GM10266 (cell line): ENCODE results near the gene PROSER3.

Source experiments
- DNase-seq: peaks from one replicate; pipeline ENCODE4 v3.0.0; 2012; ENCODE audit errors: extremely low spot score
- TF ChIP-seq, protein P1 (sequence below): IDR thresholded peaks from 2 replicates; pipeline ENCODE4 v1.5.1; 2012; ENCODE audit warnings: mild to moderate bottlenecking, low read depth; ENCODE audit not compliant: control insufficient read depth, insufficient read depth; ENCODE audit errors: missing control alignments

PROSER3 gene

DNA sequence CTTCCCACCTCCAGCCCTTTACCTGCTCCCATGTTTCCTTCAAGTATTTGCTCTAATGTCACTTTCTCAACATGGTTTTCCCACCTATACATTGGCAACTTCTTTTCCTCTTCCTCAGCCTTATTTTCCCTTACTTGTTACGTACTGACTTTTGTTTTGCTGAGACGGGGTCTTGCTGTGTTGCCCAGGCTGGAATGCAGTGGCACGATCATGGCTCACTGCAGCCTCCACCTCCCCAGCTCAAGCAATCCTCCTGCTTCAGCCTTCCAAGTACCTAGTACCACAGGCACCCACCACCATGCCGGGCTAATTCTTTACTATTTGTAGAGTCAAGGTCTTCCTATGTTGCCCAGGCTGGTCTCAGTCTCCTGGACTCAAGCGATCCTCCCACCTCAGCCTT is 49.7 kb downstream of the PROSER3 start:
- DNase-seq: no peak
- TF ChIP-seq, protein P1, sequence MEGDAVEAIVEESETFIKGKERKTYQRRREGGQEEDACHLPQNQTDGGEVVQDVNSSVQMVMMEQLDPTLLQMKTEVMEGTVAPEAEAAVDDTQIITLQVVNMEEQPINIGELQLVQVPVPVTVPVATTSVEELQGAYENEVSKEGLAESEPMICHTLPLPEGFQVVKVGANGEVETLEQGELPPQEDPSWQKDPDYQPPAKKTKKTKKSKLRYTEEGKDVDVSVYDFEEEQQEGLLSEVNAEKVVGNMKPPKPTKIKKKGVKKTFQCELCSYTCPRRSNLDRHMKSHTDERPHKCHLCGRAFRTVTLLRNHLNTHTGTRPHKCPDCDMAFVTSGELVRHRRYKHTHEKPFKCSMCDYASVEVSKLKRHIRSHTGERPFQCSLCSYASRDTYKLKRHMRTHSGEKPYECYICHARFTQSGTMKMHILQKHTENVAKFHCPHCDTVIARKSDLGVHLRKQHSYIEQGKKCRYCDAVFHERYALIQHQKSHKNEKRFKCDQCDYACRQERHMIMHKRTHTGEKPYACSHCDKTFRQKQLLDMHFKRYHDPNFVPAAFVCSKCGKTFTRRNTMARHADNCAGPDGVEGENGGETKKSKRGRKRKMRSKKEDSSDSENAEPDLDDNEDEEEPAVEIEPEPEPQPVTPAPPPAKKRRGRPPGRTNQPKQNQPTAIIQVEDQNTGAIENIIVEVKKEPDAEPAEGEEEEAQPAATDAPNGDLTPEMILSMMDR: no peak

DNA sequence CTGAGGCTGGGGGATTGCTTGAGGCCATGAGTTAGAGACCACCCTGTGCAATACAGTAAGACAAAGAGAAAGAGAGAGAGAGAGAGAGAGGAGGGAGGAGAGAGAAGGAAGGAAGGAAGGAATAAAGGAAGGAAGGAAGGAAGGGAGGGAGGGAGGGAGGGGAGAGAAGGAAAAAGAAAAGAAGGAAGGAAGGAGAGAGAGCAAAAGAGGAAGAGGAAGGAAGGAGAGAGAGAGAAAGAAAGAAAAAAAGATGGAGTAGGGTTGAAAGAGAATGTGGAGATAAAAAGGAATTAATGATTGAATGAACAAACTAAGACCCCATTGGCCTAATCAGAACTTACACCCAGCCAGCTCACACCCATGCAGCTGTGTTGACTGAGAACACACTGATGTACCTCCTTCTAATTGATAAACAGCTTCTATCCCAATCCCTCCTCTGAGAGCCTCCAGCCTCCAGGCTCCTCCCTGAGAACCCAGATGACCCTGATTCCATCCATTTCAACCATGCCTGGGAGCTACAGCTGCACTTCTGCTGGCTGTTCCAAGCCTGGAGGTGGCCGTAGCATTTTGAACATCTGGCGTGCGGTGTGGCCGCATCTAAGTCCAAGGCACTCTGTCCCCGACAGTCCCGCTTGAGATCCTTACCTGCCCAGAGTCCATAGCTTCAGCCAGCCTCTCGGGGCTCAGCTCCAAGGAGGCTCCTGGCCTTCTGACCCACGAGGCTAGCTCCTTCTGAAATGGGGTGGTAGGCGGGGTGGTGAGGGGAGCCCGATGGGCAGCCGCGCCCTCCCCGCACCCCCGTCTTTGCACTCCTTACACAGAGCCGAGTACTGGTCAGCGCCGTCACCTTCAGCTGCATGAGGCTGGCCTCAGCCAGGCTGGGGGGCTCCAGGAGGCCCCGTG is 53.6 kb downstream of the PROSER3 start:
- DNase-seq: no peak
- TF ChIP-seq, protein P1: no peak

DNA sequence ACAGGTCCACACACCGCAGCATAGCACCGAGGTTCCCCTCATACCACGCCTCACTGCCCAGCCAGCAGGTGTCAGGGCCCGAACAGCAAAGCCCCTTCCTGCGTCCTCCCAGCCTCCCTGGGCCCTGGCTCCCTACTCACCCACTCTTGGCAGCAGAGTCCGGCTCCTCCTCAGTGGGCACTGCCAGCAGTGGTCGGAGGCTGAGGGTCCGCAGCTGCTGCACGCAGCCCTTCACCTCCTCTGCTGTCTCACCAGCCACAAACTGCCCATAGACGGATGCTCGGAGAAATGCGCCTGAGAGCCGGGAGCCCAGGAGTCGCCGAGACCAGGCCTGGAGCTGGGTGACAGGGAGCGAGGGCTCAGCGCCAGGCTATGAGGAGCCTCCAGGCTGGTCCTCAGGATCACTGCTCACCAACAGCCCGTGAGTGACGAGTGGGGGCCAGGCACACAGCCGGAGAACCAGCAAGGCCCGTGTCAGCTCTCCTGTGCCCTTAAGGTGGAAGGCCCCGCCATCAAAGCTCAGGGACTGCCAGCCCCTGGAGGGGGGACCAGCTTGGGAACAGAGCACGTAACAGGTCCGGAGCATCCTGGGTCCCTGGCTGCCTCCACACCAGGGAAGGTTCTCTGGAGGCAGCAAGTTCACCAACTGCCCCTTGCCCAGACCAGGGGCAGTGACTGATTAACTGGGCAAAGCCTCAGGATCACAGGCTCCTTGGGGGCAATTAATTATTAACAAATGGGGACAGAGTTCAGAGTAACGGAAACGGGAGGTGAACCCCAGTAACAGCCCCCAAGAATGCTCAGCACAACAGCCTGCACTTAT is 54.5 kb downstream of the PROSER3 start, which contains the start of gene PRODH2:
TSS of gene PRODH2 (minus strand) at position 626 of the 823 bp plus-strand sequence. CDS start at position 586, 40 bp downstream.
- TF ChIP-seq, protein P1: no peak
- DNase-seq: no peak

DNA sequence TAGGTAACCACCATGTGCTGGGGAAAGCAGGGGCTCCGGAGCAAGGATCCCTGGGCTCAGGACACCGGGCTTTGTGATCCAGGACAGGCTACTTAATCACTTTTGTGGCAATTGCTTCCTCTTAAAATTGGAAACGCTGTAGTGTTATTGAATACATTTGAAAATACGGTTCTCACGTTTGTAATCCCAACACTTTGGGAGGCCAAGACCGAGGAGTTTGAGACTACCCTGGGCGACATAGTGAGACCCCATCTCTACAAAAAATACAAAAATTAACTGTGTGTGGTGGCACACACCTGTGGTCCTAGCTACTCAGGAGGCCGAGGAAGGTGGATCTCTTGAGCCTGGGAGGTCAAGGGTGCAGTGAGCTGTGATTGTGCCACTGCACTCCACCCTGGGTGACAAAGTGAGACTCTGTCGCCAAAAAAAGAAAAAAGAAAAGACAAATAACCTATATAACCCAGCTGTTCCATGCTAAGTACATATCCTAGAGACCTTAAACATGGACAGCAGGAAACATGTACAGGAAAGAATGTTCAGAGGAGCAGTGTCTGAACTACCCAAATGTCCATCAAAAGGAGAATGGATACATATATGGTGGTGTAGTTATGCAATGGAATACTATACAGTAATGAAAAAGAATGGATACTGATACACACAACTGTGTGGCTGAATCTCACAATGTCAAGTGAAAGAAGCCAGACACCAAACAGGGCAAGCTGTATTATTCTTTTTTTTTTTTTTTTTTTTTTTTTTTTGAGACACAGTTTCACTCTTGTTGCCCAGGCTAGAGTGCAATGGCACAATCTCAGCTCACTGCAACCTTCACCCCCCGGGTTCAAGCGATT is 55.3 kb downstream of the PROSER3 start:
- no peak for DNase-seq
- TF ChIP-seq, protein P1: no peak

DNA sequence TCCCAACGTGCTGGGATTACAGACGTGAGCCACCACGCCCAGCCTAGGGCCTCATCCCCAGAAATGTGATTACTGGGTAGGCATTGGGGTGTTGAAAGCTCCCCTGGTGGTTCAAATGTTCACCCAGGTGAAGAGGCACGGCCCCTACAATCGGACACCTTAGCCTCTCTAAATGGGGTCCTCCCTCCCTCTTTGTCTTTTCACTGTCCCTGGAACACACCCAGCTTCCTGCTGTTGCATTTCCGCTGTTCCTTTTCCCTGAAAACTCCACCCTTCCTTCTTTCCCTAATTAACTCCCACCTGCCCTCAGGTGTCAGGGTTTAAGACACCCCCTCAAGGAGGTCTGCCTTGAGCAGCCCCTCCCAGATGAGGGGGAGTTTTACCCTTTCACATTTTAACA is 58.3 kb downstream of the PROSER3 start:
- no peak for DNase-seq
- TF ChIP-seq, protein P1: no peak

DNA sequence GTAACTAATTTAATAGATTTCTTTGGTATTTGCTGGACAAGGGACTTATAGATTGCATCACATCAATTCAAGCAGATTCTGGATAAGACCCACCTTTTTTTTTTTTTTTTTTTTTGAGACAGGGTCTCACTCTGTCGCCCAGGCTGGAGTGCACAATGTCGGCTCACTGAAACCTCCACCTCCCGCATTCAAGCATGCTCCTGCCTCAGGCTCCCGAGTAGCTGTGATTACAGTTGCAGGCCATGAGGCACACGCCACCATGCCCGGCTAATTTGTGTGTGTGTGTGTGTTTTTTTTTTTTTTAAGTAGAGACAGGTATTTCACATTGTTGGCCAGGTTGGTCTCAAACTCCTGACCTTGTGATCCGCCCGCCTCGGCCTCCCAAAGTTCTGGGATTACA is 58.9 kb downstream of the PROSER3 start:
- DNase-seq: no peak
- TF ChIP-seq, protein P1: no peak
